SK-N-SH treated with all-trans-retinoic acid at 6 μM for 48 hours (cell line): ENCODE data around the gene NEGR1.
A peak's percentile ranks its signal among the peaks of the same experiment; 100 is the strongest.

ENCODE experiments used
- ATAC-seq: fragments of 200-7000 bp; cut with Tn5 transposase; 3 replicates; pipeline ENCODE4 v1.9.1; 2020; ENCODE audit warnings: mild to moderate bottlenecking, moderate library complexity
- ARNTL ChIP-seq: fragments of 450-650 bp; formaldehyde crosslinking; IDR thresholded peaks from 2 replicates; pipeline ENCODE4 v1.5.0; 2020; ENCODE audit warnings: low read depth, mild to moderate bottlenecking, moderate library complexity, borderline replicate concordance
- CREB5 ChIP-seq: fragments of 250-450 bp; sonication (Bioruptor Pico); IDR thresholded peaks from 2 replicates; pipeline ENCODE4 v1.5.1; 2020; ENCODE audit warnings: low read depth, mild to moderate bottlenecking, moderate library complexity
- CSDC2 ChIP-seq: fragments of 250-450 bp; sonication (Bioruptor Pico); IDR thresholded peaks from 2 replicates; pipeline ENCODE4 v1.5.0; 2020; ENCODE audit warnings: mild to moderate bottlenecking, moderate library complexity
- ESRRG ChIP-seq: fragments of 250-450 bp; sonication (Bioruptor Pico); IDR thresholded peaks from 2 replicates; pipeline ENCODE4 v1.6.1; 2021; ENCODE audit warnings: mild to moderate bottlenecking
- GLIS3 ChIP-seq: fragments of 250-450 bp; sonication (Bioruptor Pico); IDR thresholded peaks from 2 replicates; pipeline ENCODE4 v1.5.0; 2020; ENCODE audit warnings: mild to moderate bottlenecking, moderate library complexity
- ISL1 ChIP-seq: fragments of 250-450 bp; sonication (Bioruptor Pico); IDR thresholded peaks from 2 replicates; pipeline ENCODE4 v2.1.2; 2022; ENCODE audit warnings: mild to moderate bottlenecking, moderate library complexity
- PATZ1 ChIP-seq: fragments of 250-450 bp; sonication (Bioruptor Pico); IDR thresholded peaks from 2 replicates; pipeline ENCODE4 v1.8.0; 2020; ENCODE audit warnings: mild to moderate bottlenecking, moderate library complexity, borderline replicate concordance
- POU6F1 ChIP-seq: fragments of 250-450 bp; sonication (Bioruptor Pico); IDR thresholded peaks from 2 replicates; pipeline ENCODE4 v1.8.0; 2021; ENCODE audit warnings: low read depth, mild to moderate bottlenecking, moderate library complexity, borderline replicate concordance
- SNAI2 ChIP-seq: fragments of 250-450 bp; sonication (Bioruptor Pico); IDR thresholded peaks from 2 replicates; pipeline ENCODE4 v1.5.0; 2020; ENCODE audit warnings: mild to moderate bottlenecking, moderate library complexity
- TCF4 ChIP-seq: fragments of 250-450 bp; sonication (Bioruptor Pico); IDR thresholded peaks from 2 replicates; pipeline ENCODE4 v1.8.0; 2021; ENCODE audit warnings: mild to moderate bottlenecking, moderate library complexity, borderline replicate concordance
- TOX ChIP-seq: fragments of 250-450 bp; sonication (Bioruptor Pico); IDR thresholded peaks from 2 replicates; pipeline ENCODE4 v1.8.0; 2021; ENCODE audit warnings: mild to moderate bottlenecking, moderate library complexity, borderline replicate concordance
- TSHZ2 ChIP-seq: fragments of 250-450 bp; sonication (Bioruptor Pico); IDR thresholded peaks from 2 replicates; pipeline ENCODE4 v1.5.0; 2020; ENCODE audit warnings: mild to moderate bottlenecking, moderate library complexity
- ZC3H10 ChIP-seq: fragments of 250-450 bp; sonication (Bioruptor Pico); IDR thresholded peaks from 2 replicates; pipeline ENCODE4 v1.5.1; 2021; ENCODE audit warnings: mild to moderate bottlenecking, moderate library complexity
- ZFP3 ChIP-seq: fragments of 250-450 bp; sonication (Bioruptor Pico); IDR thresholded peaks from 2 replicates; pipeline ENCODE4 v1.5.0; 2020; ENCODE audit warnings: mild to moderate bottlenecking, moderate library complexity
- ZFP30 ChIP-seq: fragments of 450-650 bp; formaldehyde crosslinking; IDR thresholded peaks from 2 replicates; pipeline ENCODE4 v1.5.0; 2022; ENCODE audit warnings: mild to moderate bottlenecking, moderate library complexity
- ZNF8 ChIP-seq: fragments of 450-650 bp; formaldehyde crosslinking; IDR thresholded peaks from 2 replicates; pipeline ENCODE4 v1.5.0; 2020; ENCODE audit warnings: mild to moderate bottlenecking, moderate library complexity

The NEGR1 gene

GRCh38 chr1:71788113-71788512 lies 494.2 kb downstream of the NEGR1 start (continued):
- TF ChIP-seq CREB5: 0 out of 2 replicates have a peak, but pooled peaks have one; percentile 78
- TF ChIP-seq ESRRG (CRISPR knock-in tag): peak; percentile 85
- no peak; the same call in 1 of the 2 replicates for TF ChIP-seq ARNTL (CRISPR knock-in tag)
- TF ChIP-seq ZC3H10 (CRISPR knock-in tag): peak; percentile 9; the same call in 1 of the 2 replicates
- peak; percentile 64; the same call in 1 of the 2 replicates for TF ChIP-seq PATZ1 (CRISPR knock-in tag)
- TF ChIP-seq ZNF8 (CRISPR knock-in tag): peak; percentile 11; the same call in 1 of the 2 replicates
- no peak for TF ChIP-seq SNAI2 (CRISPR knock-in tag)
- TF ChIP-seq CSDC2 (CRISPR knock-in tag): no peak
- no peak for TF ChIP-seq ZFP30 (CRISPR knock-in tag)
- no peak for TF ChIP-seq ZFP3 (CRISPR knock-in tag)
- peak; percentile 55; the same call in 1 of the 2 replicates for TF ChIP-seq POU6F1 (CRISPR knock-in tag)
- 0 out of 2 replicates have a peak, but pooled peaks have one; percentile 32 for TF ChIP-seq TOX (CRISPR knock-in tag)

- 0 out of 2 replicates have a peak, but pooled peaks have one; percentile 16 for TF ChIP-seq CREB5
- 0 out of 2 replicates have a peak, but pooled peaks have one; percentile 60 for TF ChIP-seq GLIS3 (CRISPR knock-in tag)
- TF ChIP-seq TSHZ2 (CRISPR knock-in tag): 0 out of 2 replicates have a peak, but pooled peaks have one; percentile 10
- no peak for TF ChIP-seq POU6F1 (CRISPR knock-in tag)
- ATAC-seq: peak; percentile 28; the same call in 1 of the 3 replicates
These were observed 494.6 kb downstream of the NEGR1 start for GRCh38 chr1:71787699-71788098.

GRCh38 chr1:71786218-71786617 lies 496.1 kb downstream of the NEGR1 start:
- no peak for ATAC-seq
- TF ChIP-seq ESRRG (CRISPR knock-in tag) (no peak), ZFP30 (CRISPR knock-in tag) (no peak), SNAI2 (CRISPR knock-in tag) (no peak), TCF4 (CRISPR knock-in tag) (no peak)
- TF ChIP-seq, all 23 proteins: peak for 0

- no peak for ATAC-seq
- 0 out of 2 replicates have a peak, but pooled peaks have one; percentile 14 for TF ChIP-seq ISL1 (CRISPR knock-in tag)
- TF ChIP-seq POU6F1 (CRISPR knock-in tag): no peak
- TF ChIP-seq CSDC2 (CRISPR knock-in tag): no peak
- TF ChIP-seq ZFP30 (CRISPR knock-in tag): no peak
These were observed 496.9 kb downstream of the NEGR1 start for GRCh38 chr1:71785450-71785849.
